Measurements from ENCODE around the gene CD96. TPM values are rescaled to one million over a fixed set of nuclear protein-coding genes. Genes with fewer than 3 reads are reported as not detected.

The CD96 gene
- polyA plus RNA-seq, 1 donor from 2014 or later = not detected

GRCh38 chr3:111662012-111662411, 120.0 kb downstream of the CD96 start:
- Histone ChIP-seq H3F3A (ENCODE audit: insufficient read depth, low read length, poor library complexity, severe bottlenecking) (no peaks in the 10 kb centered on the region), H4K20me1 (ENCODE audit: insufficient read depth) (no peaks in the 10 kb centered on the region), H3K4me3 (ENCODE audit: low read length) (no peak overlapping the region), H3K4me2 (ENCODE audit: low read length) (no peak overlapping the region), H3K79me2 (replicated peaks; ENCODE audit: insufficient read depth, low read length) (no peaks in the 10 kb centered on the region), H2AFZ (ENCODE audit: low read depth, low read length) (no peak overlapping the region), H3K9me2 (ENCODE audit: insufficient read depth, low read length) (no peaks in the 10 kb centered on the region), H3K27ac (ENCODE audit: low read length) (no peak overlapping the region), H3K9ac (ENCODE audit: low read length) (no peak overlapping the region), H3K36me3 (ENCODE audit: insufficient read depth, low read length) (no peaks in the 10 kb centered on the region), H3K9me3 (ENCODE audit: low read length) (no peaks in the 10 kb centered on the region), H3K27me3 (ENCODE audit: insufficient read depth, low read depth, low read length) (no peaks in the 10 kb centered on the region)
- TF ChIP-seq REST (IDR thresholded peaks at IDR 0.05; ENCODE audit: borderline replicate concordance) (no peak), TAF1 (IDR thresholded peaks at IDR 0.05; ENCODE audit: low read depth) (no peak), POLR2AphosphoS5 (IDR thresholded peaks at IDR 0.05) (no peak), MXI1 (conservative IDR thresholded peaks at IDR 0.05; ENCODE audit: poor library complexity, severe bottlenecking) (no peak), SMC3 (conservative IDR thresholded peaks at IDR 0.05; ENCODE audit: poor library complexity) (no peak), EZH2 (IDR thresholded peaks at IDR 0.05; ENCODE audit: borderline replicate concordance, insufficient read depth, low read length, poor library complexity, severe bottlenecking) (no peak), CTCF (IDR thresholded peaks at IDR 0.05; ENCODE audit: poor library complexity, severe bottlenecking) (no peak), EP300 (conservative IDR thresholded peaks at IDR 0.05; ENCODE audit: poor library complexity, severe bottlenecking) (no peak), RAD21 (conservative IDR thresholded peaks at IDR 0.05) (no peak)

GRCh38 chr3:111662907-111663306, 120.9 kb downstream of the CD96 start:
- Histone ChIP-seq H3K9me2 (ENCODE audit: insufficient read depth, low read length) (no peaks in the 10 kb centered on the region), H4K20me1 (ENCODE audit: insufficient read depth) (no peaks in the 10 kb centered on the region), H3K9me3 (ENCODE audit: low read length) (no peaks in the 10 kb centered on the region), H3K4me3 (ENCODE audit: low read length) (no peak overlapping the region), H3K36me3 (ENCODE audit: insufficient read depth, low read length) (no peaks in the 10 kb centered on the region), H3K27ac (ENCODE audit: low read length) (no peak overlapping the region), H2AFZ (ENCODE audit: low read depth, low read length) (no peak overlapping the region), H3K4me2 (ENCODE audit: low read length) (no peak overlapping the region), H3K9ac (ENCODE audit: low read length) (no peak overlapping the region), H3F3A (ENCODE audit: insufficient read depth, low read length, poor library complexity, severe bottlenecking) (no peaks in the 10 kb centered on the region), H3K79me2 (replicated peaks; ENCODE audit: insufficient read depth, low read length) (no peaks in the 10 kb centered on the region), H3K27me3 (ENCODE audit: insufficient read depth, low read depth, low read length) (no peaks in the 10 kb centered on the region)
- no peak for TF ChIP-seq SMC3 (conservative IDR thresholded peaks at IDR 0.05; ENCODE audit: poor library complexity)
- no peak for TF ChIP-seq EP300 (conservative IDR thresholded peaks at IDR 0.05; ENCODE audit: poor library complexity, severe bottlenecking)
- no peak for TF ChIP-seq MXI1 (conservative IDR thresholded peaks at IDR 0.05; ENCODE audit: poor library complexity, severe bottlenecking)
- TF ChIP-seq CTCF (IDR thresholded peaks at IDR 0.05; ENCODE audit: poor library complexity, severe bottlenecking) = no peak
- no peak for TF ChIP-seq POLR2AphosphoS5 (IDR thresholded peaks at IDR 0.05)
- TF ChIP-seq EZH2 (IDR thresholded peaks at IDR 0.05; ENCODE audit: borderline replicate concordance, insufficient read depth, low read length, poor library complexity, severe bottlenecking) = no peak
- TF ChIP-seq TAF1 (IDR thresholded peaks at IDR 0.05; ENCODE audit: low read depth) = no peak
- no peak for TF ChIP-seq RAD21 (conservative IDR thresholded peaks at IDR 0.05)
- TF ChIP-seq REST (IDR thresholded peaks at IDR 0.05; ENCODE audit: borderline replicate concordance) = no peak
